SK-N-DZ (cell line): ENCODE data around the gene GALC.

ENCODE experiments used
- DNase-seq: peaks from one replicate; pipeline ENCODE4 v3.0.0-alpha.2; 2015; ENCODE audit warnings: low spot score

GALC gene

DNA sequence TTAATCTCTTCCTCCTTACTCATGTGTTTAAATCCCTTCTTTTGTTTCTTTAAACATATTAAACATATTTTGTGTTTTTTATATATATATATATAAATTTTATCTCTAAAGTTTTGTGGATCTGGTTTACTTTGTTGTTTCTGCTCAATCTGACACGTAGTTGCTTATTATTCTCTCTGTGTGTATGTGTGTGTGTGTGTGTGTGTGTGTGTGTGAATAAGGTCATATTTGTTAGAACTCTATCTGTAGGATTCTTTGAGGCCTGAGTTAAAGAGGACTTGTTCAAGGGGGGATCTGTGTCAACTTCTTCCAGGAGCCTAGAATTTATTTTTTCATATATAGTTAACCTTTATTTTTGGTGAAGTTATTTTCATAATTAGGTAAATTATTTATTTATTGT is 14.6 kb upstream of the GALC start:
- no peak for DNase-seq

DNA sequence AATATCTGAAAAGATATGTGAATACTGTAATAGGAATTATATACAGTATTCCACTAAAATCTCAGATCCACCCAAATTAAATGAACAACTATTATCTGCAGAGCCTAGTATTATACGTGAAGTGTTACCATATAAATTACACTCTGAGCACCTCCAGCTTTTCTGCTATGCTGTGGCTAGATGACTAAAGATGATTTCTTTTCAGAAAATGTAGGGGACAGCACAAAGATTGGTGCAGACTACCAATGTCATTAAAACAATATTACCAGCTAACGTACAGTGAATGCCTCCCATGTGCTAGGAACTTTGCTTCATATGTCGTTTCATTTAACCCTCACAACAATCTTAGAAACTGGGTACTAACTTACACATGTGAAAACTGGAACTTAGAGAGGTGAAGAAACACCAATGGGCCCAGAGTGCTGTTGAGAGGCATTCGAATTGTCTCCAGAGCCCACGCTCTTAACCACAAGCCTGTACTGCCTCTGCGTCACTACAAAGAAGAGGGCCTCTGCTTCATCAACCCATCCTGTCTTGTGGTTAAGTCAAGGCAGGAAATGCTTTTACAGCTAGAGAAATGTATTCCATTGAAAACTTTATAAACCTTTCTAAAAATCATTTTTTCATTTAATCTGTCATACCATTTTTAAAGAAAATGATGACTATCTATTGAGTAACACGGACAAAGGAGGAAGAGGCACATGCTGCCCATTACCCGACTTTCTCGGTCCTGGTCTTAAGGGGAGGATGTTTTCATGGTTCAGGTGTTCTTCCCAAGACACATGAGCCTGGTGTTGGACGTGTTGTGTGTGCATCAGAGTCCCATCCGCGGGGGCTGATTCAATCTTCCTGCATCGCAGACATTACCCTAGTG is 13.2 kb upstream of the GALC start:
- DNase-seq: no peak

DNA sequence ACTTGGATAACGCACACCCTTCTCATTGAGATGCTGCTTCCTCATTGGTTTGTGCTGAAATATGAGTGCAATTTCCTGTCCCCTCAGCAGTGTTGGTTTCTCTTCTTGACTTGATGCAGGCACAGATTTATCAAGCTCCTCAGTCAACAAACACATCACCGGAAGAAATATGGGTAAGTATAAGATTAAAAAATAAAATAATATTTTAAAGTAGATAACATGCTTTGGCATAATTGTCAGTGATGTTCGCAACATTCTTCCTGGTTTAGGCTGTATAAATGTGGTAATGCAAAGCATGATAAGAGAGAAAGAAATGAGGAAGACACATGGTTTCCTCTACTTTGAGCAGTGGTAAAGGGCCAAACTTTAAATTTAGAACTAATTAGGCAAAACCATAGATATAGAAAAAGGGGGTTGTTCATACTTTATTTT is 12.1 kb upstream of the GALC start, which contains the start of gene GPR65:
Gene GPR65 (plus strand): TSS at position 86 of the 432 bp plus-strand sequence. CDS start 5,713 bp downstream, outside the sequence.
- DNase-seq: no peak

DNA sequence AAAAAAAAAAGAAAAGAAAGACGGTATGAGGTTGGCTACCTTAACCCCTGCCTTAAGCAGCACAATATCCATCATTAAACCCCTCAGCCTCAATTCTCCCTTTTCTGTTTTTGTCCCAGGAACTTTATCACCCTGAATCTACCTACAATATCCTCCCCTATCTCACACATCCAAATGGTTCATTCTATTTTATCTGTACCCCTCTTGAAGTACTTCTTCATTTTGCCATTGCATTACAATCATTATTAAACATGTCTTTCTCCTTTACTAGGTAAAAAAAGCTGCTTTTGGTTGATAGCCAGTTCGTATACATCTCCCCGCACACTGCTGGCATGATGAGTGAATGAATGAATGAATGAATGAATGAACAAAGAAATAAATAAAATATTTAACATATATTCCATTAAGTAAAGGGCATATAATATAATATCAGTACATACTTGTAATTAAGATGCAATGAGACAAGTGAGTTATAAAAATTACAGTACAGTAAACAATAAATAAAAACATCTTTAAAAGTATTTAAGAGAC is 11.6 kb upstream of the GALC start:
- no peak for DNase-seq

DNA sequence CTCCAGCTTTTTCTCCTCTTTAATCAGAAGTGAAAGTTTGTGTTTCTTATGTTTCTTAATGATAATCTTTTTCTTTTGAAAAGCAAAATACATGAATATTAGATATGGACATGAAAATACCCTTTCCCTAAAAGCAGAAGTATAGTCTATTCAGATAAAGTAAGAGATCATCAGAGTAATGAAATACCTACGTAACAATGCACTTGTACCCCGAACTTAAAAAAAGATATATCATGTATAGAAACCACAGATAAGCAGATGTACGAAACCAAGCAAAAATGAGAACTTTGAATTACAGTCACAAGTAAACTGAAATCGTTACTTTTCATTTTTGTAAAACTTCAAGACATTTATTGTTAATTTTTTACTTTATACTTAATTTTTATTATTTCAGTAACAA is 10.4 kb upstream of the GALC start:
- DNase-seq: no peak

DNA sequence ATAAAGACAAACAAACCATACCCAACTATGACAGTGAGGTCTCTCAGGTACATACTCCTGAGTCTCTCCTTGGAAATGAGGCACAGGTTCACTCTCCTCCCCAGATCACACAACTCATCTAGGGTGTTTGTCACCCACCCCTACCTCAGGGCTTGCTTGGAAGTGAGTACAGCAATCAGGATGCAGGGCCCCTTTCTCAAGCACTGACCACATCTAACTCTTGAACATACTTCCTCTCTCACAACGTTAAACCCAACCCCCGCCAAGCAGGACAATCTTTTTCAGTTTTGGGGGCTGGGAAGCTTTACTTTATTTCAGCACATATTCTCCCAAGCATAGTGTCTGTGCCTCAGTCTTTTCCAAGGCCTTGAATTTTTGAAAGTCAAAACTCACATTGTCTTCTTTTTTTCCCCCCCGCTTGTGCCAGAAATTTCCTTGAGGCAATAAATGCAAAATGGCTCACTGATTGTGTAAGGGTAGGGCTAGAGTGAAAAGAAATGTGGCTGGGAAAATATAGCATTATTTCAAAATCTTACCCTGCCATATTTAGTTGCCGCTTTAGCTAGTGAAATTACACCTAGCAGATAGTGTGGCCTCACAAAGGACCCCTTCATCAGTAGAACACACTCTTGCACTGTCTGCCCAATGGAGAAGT is 9.6 kb upstream of the GALC start:
- DNase-seq: no peak

DNA sequence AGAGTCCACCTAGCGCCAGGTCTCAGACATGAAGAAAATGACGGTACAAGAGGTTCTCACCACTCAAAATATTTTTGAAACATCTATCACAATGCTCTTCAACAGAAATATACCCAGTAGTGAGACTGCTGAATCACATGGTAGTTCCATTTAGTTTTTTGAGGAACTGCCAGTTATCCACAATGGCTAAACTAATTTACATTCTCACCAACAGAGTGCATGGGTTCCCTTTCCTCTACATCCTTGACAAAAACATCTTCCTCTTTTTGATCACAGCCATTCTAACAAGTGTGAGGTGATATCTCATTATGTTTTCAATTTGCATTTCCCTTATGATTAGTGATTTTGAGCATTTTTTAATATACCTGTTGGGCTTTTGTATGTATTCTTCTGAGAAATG is 6.3 kb upstream of the GALC start:
- no peak for DNase-seq

DNA sequence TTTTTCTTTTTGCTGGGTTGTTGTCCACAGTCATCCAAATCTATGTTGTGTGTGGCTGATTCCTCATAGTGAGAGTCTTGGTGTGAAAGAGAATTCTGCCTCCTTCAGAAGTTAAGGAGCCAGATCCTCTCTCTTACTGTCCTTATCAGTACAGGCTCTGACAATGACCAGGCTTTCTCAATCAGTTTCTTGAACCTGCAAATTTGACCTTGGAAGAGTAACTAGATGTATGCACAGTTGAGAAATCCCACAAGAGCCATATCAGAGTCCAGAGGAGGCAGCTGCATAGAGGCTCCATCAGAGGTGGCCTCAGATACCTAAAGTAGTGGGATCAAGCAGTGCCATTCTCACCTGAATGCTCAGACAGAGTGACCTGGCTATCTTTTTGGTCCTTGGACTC is 5.5 kb upstream of the GALC start:
- peak; percentile 9 for DNase-seq

DNA sequence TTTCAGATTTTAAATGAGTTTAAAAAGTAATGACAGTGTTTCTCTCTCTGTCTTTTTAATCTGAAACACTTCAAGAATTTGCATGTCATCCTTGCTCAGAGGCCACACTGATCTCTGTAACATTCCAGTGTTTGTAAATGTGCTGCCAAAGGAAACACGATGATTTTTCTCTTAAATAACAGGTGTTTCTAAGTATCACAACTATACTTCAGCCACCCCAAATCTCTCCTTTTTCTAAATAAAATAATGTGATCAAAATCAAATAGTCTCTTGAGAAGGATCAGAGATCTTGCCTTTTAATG is 3.3 kb upstream of the GALC start:
- no peak for DNase-seq

DNA sequence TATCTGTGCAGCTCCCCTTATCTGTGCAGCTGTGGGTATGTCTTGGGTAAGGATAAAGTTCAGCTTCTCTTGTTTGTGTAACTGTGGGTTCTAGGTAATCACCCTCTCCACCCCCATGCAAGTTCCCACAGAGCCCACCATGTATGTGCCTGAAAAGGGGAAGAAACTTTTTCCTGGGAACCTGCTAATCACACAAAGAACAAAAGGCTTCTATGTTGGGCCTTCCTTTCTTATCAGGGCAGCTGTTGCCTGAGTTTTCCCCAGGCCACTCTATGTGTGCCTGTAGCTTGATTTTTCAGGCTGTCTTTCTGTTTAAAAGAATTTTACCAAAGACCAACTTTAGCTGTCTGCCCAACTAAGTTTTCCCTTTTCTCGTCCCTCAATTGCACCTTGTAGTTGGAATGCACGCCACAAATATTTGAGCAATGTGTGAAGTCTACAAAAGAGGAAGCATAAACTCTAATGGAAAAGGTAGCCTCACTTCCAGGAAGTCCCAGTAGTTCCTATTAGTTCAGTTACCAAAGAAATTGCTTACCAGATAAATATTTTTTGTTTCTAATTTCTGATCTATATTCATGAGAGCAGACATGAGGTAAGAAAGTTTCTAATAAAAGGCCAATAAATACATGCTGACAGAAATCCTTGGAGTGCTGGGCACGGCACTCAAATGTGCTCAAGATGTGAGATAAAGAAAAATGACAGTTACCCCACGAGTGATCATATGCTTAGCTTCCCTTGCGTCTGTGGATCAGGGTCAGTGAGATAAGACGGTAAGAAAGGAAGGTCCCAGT is 2.7 kb upstream of the GALC start:
- no peak for DNase-seq

DNA sequence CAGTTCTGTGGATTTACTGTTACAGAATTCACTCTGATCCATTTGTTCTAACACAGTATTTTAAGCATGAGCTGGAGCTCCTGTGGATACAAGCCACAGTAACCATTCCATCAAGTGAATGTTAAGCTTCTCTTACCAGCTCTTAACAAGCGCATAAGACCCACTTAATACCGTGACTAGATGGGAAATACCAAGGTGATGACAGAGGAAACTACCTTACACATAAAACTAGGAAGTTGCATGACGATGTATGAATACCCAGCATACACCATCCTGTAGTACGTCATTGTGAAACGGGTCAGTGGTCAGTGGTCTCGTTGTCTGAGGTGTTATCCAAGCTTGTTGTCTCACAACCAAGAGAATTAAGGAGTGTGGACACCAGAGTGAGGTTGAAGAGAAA is 2.0 kb upstream of the GALC start:
- DNase-seq: no peak

DNA sequence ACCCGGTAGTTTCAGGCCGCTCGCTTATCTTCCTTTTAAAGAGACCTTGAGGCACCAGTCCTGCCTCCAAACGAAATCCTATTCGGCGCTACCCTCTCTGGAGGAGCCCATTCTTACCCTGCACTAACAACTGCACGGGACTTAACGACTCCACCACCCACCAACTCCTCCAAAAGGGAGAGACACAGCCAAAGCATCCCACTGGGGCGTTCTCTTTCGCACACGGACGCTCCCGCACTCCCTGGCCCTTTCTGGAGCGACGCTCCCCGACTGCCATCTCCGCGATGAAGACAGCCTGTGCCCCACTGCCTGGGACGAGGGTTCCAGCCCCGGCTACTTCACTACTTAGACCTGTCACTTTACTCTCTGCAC is 650 bp downstream of the GALC start:
- DNase-seq: no peak

DNA sequence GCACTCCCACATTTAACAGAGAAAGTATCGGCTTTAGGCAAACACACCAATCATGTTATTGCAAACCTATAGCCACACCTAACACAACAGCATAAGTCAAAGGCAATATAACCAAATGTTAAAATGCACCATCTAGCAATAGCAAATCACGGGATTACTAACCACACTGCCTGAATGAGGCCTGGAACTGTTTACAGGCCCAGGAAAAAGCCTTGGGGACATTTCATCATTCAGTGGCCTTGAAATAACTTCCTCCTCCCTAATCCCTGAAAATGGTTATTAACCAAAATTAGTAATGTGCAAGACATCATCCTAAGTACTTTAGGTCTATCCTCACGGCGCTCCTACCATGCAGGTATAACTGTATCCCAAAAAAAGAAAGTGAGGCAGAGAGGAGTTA is 2.3 kb downstream of the GALC start:
- DNase-seq: no peak

DNA sequence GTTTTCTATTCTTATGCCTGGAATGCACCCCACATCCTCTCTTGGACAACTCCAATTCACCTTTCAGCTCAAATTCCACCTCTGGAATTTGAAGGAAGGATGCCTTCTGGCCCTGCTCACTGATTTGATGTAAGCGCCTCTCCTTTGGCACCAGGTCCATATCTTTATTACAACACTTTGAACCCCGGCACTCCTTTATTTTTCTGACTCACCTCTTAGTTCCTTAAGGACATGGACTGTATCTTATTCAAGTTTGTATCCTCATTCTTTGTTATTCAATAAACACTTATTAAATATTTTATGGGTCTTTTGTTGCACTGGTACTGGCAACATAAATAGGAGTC is 3.1 kb downstream of the GALC start:
- no peak for DNase-seq

DNA sequence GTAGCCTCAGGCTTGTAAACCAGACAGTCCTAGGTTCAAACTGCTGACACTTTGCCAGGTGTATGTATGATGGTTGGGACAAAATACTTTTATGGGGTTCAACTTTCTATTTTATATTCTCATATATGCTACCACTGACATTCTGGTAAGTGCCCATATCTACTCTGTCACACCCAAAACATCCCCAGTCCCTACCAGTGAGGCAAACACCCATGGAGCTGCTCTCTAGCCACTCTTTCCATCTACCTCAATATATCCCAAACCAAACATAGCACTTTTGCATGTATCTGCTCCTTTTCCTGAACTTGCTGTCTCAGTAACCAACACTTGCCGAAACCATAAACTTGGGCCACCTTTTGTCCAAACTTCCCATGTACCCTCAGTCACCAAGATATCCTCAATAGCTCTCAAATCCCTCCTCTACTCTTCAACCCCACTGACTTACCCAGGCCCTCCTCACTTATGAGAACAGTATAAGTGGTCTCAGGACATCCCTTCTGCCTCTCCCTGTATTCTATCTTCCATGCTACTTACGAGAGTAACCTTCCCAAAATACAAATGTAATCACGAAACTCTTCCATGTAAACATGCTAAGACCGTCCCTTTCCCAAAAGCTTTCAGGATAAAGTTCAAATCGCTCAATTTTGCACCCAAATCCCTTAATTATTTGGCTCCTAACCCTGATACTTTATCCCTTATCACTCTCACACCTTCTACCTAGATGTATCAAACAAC is 3.6 kb downstream of the GALC start:
- DNase-seq: no peak

DNA sequence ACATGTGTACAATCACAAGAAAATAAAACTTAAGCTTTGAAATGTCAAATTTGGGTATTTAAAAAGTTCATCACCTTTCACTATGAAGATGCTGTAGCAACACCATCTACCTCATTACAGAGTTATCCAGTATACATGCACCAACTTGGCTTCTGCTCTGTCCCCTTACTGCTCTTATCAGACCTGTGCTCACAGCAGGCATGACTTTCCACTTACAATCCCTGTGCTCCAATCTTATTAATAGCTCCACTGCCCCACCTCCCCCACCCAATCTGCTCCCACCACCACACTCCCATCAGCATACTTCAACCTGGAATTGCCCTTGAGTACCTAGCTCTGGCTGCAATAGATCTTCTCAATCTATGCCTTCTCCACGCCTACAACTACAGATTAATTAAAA is 13.3 kb downstream of the GALC start:
- DNase-seq: no peak

DNA sequence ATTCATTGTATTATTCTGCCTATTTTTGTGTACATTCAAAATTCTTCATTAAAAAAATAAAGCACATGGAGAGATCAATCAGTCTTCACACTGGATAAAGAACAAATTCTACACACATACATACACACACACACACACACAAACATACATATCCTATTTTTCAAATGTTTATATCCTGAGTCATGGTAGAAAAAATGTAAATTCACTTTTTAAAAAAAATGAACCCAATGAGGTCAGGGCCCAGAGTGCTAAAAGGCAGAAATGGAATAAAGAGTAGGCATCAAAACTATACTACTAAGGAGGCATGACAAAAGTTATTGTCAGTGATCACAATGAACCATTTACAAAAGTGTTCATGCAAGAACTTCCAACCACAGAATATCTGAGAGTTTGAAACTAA is 17.3 kb downstream of the GALC start:
- no peak for DNase-seq

DNA sequence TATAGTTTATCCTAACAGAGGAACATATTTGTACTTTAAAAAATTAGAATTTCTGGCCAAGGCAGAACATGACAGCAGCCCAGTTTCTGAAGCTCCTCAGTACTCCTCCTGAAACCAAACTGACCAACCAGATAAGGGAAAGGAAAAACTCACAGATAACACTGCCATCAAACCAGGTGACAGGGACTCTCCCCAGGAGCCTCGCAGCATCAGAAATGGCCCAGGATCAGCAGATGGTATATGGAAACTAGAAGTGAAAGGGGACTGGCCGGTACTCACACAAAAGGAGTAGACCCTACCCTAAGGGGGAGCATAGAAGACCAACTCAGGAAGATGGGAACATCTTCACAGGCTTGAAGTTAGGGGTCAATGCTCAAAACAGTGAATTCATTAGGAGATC is 22.0 kb downstream of the GALC start:
- no peak for DNase-seq

DNA sequence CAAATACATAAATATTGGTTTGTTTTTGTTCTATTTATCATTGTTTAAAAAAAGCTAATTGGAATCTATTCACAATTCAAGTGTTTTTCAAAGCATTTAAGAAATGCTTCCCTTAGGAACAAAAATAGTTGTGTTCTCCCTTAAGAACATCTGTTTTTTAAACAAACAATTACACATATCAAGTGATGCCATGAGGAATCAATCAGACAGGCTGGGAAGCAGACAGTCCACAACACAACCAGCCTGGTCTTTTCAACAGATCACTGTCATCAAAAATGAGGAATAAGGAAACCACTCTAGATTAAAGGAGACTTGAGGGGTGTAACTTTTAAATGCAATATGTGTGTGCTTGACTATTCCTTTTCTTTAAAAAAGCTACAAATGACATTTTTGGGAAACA is 25.5 kb downstream of the GALC start:
- DNase-seq: no peak

DNA sequence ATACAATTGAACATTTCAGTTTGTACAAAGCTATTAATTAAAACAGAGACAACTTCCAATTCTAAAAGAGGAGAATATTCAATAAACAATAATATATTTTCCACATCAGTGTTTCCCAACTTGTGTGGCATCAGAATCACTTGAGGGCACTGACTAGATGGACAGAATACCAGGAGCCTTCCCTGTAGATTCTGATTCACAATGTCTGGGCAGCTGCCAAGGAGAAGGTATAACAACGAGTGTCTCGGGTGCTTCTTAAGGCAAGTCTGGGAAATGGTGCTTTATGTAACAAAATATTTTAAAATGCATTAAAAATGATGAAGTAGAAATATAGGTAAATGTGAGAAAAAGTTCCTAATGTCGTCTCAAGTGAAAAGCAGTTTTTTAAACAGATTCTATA is 26.2 kb downstream of the GALC start:
- DNase-seq: no peak

DNA sequence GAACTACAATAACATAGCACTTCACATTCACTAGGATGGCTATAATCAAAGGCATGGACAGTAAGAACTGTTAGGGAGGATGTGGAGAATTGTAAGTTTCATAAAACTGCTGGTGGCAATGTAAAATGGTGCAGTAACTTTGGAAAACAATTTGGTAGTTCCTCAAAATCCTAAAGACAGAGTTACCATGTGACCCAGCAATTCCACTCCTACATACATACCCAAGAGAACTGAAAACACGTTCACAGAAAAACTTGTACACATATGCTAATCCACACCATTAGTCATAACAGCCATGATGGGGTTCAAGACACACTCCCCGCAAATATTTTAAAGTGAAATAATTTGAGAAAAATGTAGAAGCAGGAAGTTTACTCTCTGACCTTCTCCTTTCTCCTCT is 31.7 kb downstream of the GALC start:
- no peak for DNase-seq
